ENCODE data around the gene LIPG.
"Not testable (repeated sequence)": the region's sequence is repeated elsewhere in the genome, so short reads cannot be mapped to it uniquely, and the experiment has no call there.

LIPG gene

DNA sequence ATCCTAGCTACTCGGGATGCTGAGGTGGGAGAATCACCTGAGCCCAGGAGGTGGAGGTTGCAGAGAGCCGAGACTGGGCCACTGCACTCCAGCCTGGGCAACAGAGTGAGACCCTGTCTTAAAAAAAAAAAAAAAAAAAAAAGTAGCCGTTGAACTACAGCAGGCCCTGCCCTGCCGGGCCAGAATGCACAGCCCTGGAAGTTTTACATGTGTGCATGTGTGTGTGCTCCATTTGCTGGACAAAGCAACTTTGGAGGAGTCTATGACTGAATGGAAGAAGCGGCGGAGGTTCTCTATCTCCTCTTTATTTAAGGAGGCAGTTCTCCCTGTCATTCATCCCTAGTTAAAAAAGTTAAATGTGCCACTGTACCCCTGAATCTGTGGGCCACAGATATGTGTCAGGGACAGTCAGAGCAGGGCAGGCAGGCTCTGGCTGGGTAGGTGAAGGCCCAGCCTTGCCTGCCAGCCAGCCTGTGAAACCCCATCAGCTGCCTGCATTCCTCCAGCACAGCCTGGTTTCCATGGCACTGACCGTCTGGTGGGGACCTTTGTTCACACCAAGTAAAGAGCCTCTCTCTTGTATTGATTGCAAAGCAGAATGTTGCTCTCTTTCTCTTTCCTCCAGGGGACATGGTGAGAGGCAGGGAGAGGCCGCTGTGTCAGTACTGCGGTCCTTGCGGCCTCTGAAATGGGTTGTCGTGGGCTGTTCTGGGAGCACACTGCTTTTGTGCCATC is 10.9 kb downstream of the LIPG start:
- TF ChIP-seq, protein P1, sequence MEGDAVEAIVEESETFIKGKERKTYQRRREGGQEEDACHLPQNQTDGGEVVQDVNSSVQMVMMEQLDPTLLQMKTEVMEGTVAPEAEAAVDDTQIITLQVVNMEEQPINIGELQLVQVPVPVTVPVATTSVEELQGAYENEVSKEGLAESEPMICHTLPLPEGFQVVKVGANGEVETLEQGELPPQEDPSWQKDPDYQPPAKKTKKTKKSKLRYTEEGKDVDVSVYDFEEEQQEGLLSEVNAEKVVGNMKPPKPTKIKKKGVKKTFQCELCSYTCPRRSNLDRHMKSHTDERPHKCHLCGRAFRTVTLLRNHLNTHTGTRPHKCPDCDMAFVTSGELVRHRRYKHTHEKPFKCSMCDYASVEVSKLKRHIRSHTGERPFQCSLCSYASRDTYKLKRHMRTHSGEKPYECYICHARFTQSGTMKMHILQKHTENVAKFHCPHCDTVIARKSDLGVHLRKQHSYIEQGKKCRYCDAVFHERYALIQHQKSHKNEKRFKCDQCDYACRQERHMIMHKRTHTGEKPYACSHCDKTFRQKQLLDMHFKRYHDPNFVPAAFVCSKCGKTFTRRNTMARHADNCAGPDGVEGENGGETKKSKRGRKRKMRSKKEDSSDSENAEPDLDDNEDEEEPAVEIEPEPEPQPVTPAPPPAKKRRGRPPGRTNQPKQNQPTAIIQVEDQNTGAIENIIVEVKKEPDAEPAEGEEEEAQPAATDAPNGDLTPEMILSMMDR (conservative IDR thresholded peaks at IDR 0.05; ENCODE audit: low read depth, low read length) = no peak
- H3K4me3 ChIP-seq (ENCODE audit: low read depth, low read length) = no peak overlapping the region
- DNase-seq (ENCODE audit: low read depth) = no peak

DNA sequence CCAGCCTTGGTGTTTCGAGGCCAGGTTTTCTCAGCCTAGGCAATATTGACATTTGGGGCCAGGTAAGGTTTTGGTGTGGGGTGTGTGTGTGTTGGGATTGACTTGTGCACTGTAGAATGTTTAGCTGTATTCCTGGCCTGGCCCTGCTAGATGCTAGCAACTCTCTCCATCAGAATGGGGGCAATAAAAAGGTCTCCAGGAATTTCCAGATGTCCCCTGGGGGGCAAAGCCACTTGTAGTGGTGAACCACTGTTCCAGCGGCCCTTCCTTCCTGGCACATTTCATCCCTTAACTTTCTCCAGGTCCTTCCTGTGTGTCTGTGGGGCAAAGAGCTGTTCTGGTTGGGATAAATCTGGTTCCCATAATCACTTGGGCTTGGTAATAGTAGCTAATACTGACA is 12.0 kb downstream of the LIPG start:
- TF ChIP-seq, protein P1 (conservative IDR thresholded peaks at IDR 0.05; ENCODE audit: low read depth, low read length) = no peak
- DNase-seq (ENCODE audit: low read depth) = no peak

DNA sequence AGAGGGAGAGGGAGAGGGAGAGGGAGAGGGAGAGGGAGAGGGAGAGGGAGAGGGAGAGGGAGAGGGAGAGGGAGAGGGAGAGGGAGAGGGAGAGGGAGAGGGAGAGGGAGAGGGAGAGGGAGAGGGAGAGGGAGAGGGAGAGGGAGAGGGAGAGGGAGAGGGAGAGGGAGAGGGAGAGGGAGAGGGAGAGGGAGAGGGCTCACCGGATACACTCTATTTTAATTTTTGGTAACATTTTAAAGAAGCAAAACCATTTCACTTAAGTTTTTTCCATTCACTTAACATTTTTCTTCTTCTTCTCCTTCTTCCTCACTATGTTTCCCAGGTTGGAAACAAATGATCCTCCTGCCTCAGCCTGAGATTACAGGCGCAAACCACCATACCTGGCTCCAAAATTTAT is 17.2 kb downstream of the LIPG start:
- DNase-seq (ENCODE audit: low read depth) = not testable (repeated sequence)

More for the DNA sequence above, 12.0 kb downstream of the LIPG start:
- no peak overlapping the region for H3K4me3 ChIP-seq (ENCODE audit: low read depth, low read length)

DNA sequence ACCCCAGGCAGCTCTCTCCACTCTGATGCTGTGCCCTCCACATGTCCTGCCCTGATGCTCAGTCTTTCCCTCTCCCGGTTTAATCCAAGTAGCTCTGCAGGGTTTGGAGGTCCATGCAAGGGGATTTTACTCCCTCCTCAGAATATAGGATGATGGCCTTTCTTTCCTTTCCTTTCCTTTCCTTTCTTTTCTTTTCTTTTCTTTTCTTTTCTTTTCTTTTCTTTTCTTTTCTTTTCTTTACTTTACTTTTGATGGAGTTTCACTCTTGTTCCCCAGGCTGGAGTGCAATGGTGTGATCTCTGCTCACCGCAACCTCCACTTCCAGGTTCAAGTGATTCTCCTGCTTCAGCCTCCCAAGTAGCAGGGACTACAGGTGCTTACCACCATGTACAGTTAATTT is 17.7 kb downstream of the LIPG start:
- not testable (repeated sequence) for DNase-seq (ENCODE audit: low read depth); H3K4me3 ChIP-seq (ENCODE audit: low read depth, low read length)

More for the DNA sequence above, 17.2 kb downstream of the LIPG start:
- H3K4me3 ChIP-seq (ENCODE audit: low read depth, low read length) = not testable (repeated sequence)

DNA sequence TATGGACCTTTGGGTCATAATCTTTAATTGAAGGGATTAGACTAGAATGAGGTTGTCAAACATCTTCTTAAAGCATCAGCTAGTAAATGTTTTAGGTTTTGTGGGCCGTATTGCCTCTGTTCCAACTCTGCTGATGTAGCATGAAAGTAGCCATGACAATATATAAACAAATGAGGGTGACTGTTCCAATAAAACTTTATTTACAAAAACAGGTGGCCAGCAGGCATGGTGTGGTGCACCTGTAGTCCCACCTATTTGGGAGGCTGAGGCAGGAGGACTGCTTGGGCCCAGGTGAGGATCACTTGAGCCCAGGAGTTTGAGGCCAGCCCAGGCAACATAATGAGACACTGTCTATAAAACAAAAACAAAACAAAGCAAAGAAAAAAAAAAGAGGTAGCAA is 18.4 kb downstream of the LIPG start:
- H3K4me3 ChIP-seq (ENCODE audit: low read depth, low read length) = no peak overlapping the region
- no peak for DNase-seq (ENCODE audit: low read depth)
- TF ChIP-seq, protein P1 (conservative IDR thresholded peaks at IDR 0.05; ENCODE audit: low read depth, low read length) = no peak

DNA sequence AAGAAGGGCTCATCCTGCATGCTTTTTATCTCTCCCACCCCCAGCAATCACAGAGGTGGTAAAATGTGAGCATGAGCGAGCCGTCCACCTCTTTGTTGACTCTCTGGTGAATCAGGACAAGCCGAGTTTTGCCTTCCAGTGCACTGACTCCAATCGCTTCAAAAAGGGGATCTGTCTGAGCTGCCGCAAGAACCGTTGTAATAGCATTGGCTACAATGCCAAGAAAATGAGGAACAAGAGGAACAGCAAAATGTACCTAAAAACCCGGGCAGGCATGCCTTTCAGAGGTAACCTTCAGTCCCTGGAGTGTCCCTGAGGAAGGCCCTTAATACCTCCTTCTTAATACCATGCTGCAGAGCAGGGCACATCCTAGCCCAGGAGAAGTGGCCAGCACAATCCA is 19.5 kb downstream of the LIPG start:
- no peak for DNase-seq (ENCODE audit: low read depth)
- TF ChIP-seq, protein P1 (conservative IDR thresholded peaks at IDR 0.05; ENCODE audit: low read depth, low read length) = no peak
- H3K4me3 ChIP-seq (ENCODE audit: low read depth, low read length) = no peak overlapping the region

DNA sequence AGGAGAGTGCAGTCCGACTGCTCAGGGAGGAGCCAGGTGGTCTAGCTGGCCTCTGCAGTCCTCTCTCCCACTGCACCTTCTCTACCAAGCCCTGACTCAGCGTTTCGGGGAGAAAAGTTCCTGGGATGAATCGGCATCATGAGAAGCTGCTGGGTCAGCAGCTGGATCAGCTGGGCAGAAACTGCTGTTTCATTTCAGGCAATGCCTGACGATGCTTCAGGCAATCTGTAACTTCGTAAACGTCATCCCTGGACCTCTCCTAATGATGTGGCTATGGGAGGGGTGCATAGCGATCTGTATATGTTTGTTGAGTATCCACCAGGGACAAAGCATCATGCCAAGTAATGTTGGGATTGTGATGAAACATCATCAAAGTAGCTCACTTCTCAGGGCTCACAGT is 20.7 kb downstream of the LIPG start:
- TF ChIP-seq, protein P1 (conservative IDR thresholded peaks at IDR 0.05; ENCODE audit: low read depth, low read length) = no peak
- no peak overlapping the region for H3K4me3 ChIP-seq (ENCODE audit: low read depth, low read length)
- DNase-seq (ENCODE audit: low read depth) = no peak

DNA sequence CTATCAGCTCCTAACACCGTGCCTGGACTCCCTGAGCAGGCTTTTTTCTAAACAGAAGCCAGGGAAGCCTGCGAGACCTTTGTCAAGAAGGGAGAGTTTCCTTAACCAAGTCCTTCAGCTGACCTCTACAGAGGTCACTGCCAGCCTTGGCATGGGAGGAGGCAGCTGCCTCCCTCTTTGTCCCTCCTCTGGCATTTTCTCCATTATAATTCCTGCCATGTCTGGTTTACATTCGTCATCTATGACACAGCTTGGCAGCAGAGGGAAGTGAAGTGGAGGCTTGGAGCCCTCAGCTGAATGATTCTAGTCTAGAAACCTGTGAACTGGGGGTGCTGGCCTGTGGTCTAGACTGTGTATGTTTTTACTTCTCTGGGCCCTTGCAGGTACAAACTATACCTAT is 22.5 kb downstream of the LIPG start:
- no peak overlapping the region for H3K4me3 ChIP-seq (ENCODE audit: low read depth, low read length)
- DNase-seq (ENCODE audit: low read depth) = no peak
- TF ChIP-seq, protein P1 (conservative IDR thresholded peaks at IDR 0.05; ENCODE audit: low read depth, low read length) = no peak

DNA sequence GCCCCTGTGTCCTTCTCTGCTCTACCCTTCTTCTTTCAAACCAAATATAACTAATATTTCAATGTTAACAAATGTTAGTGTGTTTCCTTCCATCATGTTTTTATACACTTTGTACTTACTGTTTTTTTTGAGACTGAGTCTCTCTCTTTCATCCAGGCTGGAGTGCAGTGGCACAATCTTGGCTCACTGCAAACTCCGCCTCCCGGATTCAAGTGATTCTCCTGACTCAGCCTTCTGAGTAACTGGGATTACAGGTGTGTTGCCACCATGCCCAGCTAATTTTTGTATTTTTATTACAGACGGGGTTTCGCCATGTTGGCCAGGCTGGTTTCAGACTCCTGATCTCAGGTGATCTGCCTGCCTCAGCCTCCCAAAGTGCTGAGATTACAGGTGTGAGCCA is 23.1 kb downstream of the LIPG start:
- H3K4me3 ChIP-seq (ENCODE audit: low read depth, low read length); DNase-seq (ENCODE audit: low read depth): not testable (repeated sequence)
